GM21447 (cell line): Measurements from ENCODE around the gene NFYC.

ENCODE experiments used
- ATAC-seq: cut with Tn5 transposase; IDR thresholded peaks from one replicate; pipeline ENCODE4 v1.9.1; 2021; ENCODE audit not compliant: unreplicated experiment

NFYC gene

DNA sequence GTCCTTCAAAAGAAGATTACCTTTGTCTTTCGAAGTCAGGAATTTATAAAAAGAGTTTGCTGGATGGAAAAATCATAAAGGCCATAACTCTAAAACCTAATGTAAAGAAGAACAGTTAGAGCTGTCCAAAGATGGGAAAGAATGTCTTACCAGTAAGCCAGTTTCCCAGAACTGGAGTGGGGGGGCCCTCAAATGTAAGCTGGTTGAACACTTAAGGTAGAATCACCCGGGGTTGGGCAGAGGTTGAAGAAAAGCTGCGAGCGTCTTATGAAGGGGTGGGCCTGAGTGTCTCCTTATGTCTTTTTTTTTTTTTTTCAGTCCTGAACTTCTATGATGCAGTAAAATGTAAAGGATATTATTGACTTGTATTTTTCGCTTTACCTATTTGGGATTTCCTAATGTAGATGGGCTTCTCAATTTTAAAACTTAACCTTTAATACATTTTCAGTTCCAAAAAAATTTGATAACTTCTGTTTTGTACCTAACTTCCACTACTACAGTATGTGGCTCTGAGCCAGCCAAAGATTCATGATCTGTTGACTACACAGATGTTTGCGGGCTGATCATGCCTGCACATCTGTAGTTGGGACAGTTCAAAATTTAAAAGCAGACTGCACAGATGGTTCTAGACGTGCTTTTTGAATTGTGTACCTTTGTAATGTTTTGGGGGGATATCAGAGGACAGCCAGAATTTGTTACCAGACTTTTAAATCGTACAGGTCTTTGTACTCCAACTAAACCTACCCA is 43.6 kb downstream of the NFYC start:
- no peak for ATAC-seq

DNA sequence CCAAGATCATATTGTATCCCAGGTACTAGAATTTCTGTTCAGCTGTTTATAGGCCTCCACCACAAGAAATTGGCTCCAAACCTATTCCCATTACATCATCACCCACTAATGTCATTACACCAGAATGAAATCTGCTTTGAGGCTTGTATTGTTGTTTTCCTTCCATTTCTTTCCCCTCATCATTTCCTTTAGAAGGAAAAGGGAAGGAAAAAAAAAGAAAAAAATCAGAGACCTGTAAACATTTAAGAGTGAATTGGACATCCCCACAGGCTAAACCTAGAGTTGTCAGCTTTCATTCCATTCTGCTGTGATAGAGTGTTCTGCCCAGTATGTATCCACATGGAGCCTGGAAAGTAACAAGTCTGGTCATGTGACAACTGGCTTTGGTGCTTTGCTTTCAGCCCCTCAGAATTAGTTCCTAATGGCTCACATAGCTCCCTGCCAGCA is 44.6 kb downstream of the NFYC start:
- ATAC-seq = no peak

DNA sequence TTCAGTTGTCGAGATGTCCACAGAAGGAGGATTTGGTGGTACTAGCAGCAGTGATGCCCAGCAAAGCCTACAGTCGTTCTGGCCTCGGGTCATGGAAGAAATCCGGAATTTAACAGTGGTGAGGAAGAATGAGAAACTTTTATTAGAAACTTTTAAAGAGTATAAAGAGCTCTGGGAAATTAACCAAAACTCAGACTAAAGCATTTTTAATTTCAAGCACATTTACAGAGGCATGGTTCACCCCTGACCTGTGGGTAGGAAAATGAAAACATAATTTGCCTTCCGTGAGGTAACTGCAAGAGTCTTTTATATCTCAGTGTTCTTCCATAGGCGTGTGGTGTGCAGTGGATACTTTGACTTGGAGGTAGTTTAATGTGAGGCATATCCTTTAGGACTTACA is 47.3 kb downstream of the NFYC start:
- no peak for ATAC-seq

DNA sequence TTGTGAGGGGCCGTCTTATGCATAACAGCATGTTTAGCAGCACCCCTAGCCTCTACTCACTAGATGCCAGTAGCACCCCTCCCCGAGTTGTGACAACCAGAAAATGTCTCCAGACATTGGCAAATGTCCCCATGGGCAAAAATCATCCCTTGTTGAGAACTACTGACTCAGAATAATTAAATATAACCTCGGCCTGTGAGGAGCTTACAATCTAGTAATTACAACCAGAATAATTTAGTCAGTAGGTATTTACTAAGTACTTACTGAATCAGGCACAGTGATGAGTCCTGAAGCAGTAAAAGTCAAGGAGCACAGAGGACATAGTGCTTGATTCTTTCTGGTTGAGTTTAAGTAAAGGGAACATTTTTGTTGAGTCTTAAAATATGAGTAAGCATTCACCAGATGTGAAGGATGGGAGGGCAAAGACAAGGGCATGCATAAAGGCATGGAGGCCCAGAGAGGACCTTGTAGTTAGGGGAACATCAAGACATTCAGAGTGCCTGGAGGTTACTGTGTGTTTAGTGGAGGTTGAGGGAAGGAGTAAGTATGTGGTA is 48.0 kb downstream of the NFYC start:
- no peak for ATAC-seq

DNA sequence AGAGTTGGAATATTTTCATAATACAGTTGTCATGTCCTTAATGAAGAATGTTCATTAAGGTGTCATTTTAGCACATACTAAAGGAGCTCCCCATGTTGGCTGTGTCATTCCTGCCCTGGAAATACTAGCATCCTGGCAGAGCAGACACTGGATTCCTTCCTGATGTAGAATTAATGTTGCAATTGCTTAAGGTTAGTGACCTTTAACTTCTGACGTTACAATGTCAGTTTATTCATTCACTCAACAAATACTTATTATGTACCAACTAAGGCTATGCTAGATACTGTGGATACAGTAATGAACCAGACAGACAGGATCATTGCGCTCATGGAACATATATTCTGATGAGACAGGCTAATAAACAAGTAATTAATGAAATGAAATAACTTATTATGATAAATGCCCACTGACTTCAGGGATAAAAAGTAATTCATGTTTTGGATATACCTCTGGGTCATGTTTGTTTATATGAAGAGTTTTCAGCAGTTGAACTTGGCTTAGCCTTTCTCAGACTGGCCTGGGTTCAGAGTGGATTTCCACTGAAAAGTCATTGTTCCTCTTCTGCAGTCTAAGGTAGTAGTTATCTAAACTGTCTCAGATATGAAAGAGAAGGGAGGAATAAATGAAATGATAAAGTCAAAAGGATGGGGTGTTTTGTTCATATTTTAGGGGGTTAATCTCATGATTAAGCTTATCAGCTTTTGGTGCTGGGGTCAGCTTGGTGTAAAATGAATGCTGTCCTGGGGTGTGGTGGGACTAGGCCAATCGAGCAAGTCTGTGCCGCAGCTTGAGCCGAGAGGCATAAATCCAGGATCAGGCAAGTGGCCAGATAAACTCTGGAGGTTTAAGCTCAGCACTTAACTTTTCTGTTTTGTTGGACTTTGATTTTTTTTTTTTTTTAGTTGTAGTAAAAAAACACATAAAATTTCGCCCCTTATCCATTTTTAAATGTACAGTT is 48.8 kb downstream of the NFYC start:
- no peak for ATAC-seq

DNA sequence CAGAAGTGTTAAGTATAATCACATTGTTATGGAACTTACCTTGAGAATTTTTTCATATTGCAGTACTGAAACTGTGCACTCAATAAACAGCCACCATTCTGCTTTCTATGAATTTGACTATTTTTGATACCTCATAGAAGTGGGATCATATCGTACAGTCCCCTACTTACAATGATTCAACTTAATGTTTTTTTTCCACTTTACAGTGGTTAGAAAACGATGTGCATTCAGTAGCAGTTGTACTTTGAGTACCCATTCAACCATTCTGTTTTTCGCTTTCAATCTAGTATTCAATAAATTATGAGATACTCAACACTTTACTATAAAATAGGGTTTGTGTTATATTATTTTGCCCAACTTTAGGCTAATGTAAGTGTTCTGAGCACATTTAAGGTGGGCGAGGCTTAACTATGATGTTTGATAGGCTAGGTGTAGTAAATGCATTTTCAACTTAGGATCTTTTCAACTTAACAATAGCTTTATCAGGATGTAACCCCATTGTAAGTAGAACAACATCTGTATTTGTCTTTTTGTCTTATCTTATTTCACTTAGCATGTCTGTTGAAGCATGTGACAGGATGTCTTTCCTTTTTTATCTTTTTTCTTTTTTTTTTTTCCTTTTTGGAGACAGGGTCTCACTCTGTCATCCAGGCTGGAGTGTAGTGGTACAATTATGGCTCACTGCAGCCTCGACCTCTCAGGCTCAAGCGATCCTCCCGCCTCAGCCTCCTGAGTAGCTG is 49.7 kb downstream of the NFYC start:
- ATAC-seq = no peak

DNA sequence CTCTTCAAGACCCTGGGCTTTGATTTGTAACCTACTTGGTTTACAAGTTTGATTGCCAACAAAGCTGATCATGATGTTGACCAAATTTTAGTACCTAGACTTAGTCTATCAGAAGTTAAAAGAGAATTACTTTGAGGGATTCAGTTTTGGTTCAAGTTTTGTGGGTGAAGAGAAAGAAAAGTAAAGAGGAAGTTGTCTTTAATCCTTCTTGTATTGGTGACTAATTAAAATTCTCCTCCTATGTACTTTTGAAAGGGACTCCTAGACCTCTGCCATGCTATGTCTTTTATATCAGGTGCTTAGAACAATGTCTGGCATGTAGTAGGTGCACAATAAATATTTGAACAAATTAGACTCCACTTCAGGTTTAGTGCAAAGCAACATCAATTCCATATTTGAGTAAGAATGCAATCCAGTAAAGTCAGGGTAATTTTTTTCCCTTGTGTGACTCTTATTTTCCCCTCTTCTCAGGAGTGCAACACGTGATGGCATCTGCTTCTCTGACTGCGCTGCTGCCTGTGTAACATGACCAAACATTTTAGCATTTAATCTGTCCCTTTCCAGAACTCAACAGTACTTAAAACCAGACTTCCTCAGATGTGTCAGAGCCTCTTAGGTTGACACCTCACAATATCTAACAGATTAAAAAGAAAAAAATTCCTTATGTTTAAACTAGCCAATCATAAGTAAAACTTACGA is 51.0 kb downstream of the NFYC start:
- ATAC-seq = no peak

DNA sequence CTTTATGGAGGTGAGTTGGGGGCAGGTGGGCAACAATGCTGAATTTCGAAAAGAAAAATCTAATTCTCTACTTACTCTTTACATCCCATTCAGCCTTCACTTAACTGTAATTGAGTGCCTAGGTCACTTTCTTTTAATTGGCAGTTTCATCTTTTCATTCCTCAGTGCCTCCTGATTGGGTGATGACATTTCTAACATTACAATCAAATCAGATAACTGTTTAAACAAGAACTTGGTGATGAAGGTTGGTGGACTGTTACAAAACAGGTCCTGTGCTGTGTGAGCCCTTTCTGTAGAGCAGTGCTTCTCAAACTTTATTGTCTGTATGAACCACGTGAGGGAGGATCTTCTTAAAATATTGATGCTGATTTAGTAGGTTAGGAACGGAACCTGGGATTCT is 51.9 kb downstream of the NFYC start:
- no peak for ATAC-seq

DNA sequence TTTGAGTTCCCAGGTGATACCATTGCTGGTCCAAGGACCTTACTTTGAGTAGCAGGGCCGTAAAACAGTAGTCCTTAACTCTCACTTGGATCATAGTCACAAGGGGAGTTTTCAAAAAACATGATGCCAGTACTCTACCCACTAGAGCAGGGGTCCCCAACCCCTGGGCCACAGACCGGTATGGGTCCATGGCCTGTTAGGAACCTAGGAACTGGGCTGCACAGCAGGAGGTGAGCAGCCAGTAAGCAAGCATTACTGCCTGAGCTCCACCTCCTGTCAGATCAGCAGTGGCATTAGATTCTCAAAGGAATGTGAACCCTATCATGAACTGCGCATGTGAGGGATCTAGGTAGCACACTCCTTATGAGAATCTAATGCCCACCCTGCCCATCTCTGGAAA is 52.4 kb downstream of the NFYC start:
- no peak for ATAC-seq

DNA sequence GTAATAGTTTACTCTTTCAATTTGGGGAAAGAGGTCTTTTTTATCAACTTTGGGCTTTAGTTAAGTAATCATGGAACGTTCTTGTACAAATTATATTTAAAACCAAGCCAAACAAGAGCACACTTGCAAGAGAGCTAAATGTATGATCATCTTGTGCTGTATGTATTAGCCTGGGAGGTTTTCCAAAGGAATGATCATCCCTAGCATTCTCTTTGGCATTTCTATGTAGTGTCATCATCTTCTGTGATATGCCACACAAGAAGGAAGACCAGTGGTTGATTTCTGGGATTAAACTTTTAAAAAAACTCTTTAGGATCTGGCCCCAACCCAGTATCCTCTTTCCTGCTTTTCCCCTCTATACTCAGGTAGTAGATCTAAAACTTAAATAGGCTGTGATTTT is 53.7 kb downstream of the NFYC start:
- ATAC-seq = no peak

DNA sequence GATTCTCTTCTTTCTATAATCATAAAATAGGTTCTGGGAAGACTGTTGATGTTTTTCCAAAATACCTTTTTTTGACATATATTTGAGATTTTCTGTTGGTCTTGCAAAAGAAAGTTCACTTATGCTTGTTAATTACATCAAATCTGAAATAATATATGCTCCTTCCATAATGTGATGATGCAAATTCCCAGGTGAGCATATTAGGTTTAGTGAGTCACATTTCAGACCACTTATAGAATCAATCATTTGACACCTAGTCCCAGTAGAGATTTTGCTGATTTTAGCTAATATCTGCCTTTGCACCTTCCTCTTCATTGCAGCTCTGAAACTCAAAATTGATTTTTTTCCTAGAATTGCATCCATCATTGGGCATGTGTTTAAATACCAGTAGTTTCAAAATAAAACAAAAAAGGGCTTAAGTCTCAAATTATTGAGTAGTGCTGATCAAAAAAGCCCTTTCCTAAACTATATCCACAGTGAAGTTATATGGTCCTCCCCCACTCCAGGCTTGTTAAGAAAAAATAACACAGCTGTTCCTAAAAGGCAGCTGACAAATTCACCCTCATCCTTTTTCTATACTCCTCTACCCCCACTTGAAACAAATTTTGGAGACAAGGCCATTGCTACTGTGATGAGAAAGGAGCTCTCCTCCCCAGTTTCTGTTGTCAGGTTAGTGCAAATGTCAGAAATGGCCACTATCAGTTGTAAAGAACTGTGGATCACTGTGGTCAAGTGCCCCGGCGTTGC is 55.0 kb downstream of the NFYC start:
- no peak for ATAC-seq

DNA sequence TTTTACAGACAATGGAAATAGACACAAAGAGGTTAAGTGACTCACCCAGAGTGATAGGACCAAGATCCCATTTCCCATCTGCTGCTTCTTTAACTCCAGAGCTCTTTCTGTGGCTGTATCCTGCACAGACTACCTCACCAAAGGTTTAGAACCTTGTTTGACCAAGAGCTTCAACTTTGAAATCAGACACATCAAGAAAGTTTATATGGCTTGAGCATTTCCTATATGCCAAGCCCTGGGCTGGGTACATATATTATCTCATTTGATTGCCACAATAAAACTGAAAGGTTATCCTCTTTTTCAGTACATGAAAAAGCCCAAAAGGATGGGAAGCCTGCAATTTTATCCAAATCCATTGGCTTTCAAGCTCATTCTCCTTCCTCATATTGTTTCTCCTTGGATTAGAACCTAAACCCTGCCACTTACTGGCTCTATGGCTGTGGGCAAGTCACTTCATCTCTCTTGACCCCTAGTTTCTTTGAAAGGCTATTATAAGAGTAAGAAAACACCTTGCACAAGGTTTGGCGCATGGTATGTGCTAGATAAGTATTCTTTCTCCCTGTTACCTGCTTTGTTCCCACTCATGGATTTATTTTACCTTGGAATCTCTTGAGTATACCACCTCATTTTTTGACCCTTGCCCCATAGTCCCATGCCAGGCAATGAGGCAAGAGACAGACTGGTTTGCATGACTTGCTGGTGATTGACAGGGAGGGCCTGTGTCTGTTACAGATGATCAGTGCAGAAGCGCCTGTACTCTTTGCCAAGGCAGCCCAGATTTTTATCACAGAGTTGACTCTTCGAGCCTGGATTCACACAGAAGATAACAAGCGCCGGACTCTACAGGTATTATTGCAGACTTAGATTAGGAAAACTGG is 57.6 kb downstream of the NFYC start:
- ATAC-seq = no peak

DNA sequence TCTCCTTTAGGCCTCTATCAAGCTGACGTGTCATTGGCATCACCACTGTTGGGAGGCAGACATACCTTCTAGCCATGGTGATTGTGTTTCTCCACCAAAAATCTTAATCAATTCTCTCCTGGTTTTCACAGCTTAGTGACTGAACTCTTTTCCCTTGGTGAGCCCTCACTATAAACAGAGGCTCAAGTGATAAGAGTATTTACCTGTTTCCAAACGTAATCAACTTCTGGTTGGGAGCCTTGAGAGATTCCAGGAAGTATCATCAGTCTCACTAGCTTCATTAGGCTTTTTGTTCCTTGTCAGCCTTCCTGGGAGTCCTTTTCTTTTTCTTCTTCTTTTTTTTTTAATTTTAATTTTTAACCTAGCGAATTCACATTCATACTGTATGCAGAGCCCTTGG is 58.3 kb downstream of the NFYC start:
- no peak for ATAC-seq

DNA sequence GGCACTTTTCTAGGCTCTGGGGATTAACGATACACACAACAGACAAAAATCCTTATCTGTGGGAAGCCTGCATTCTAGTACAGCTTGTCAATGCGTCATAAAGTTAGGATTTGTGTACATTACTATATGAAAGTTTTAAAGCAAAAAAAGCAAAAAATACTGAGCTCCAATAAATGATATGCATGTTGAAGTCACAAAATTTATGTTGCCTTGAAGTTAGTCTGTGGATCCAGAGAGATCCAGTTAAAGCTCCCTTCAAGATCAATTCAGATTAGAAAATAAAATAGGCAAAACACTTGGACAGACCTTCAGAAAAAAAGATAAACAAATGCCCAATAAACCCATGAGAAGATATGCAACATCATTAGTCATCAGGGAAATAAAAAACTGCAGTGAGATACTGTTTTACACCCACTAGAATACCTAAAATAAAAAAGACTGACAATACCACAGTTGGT is 59.0 kb downstream of the NFYC start:
- ATAC-seq = no peak

DNA sequence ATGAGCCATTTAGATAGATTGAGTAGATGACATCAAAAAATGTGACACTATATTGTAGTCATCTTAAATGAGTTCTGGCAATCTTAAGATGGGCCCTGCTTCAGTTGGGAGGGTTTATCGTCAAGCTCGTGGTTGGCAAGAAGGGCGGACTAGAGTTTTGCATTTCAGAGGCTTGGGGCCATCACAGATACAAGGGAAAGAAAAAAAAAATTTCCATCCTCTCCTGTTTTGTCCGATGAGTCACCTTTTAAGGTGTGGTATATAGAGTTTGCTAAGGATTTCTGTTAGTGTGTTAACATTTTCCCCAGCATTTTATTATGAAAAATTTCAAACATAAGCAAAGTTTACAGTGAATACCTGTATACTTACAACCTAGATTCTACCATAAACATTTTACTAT is 60.3 kb downstream of the NFYC start:
- no peak for ATAC-seq

DNA sequence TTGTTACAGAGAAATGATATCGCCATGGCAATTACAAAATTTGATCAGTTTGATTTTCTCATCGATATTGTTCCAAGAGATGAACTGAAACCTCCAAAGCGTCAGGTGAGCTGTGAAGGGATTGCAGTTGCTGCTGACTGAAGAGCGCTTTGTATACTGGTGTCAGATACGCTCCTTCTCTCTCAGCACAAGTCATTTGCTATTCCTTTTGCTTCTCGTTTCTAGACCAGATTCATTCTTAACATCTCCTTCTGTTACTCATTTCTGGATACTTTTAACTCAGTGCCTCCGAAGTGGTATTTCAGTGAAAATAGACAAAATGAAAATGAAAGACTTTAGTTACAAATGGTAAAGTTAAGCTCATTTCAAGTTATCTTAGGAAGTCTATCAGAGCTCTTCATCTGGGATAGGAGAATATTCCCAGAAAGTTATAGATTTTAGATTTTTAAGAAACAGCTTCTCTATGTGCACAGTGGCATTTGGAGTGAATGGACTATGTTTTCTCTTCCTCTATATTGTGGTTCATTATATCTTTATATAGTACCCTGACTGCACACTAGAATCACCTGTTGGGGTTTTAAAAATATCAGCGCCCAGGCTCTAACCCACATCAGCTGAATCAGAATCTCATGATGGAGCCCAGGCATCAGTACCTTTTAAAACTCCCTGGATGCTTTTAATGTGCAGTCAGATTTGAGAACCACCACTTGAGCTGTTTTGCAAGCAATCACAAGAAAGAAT is 61.8 kb downstream of the NFYC start:
- ATAC-seq = no peak

DNA sequence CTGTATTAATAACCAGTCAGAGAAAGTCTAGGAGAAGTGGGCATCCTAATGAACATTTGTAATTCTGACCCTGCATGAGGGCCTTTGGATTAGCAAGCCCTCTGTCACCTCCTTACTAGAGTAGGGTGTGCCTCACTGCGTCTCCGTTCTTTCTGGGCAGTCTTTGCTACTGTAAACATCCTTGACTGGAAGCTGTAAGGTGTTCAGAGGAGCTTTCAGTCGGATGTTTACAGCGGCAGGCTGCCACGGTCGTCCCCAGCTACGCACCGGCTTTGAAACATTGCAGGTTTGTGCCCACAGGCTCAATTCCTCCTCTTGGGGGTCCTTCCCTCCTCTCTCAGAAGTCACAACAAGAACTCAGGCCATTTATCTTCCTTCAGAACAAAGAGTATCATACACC is 62.7 kb downstream of the NFYC start:
- ATAC-seq = no peak

DNA sequence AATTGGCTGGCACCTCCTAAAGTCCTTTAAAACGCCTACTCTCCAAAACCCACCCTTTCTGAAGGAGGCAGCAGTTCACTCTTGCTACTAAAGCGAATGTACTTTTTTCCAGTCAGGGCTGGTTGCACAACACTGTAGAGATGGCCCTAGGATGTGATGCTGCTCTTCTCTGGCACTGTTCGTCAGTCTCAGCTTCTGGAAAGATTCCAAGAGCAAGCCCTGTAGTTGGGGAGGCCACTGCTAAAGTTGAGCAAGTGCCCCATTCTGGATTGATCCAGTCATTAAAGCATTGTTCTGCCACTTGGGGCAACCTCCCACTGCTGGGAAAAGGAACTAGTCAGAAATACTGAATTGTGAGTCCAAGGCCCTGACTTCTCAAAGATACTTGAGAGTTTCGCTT is 63.6 kb downstream of the NFYC start:
- no peak for ATAC-seq
